Right hindlimb (tissue), 1 donor: ENCODE data around the gene ZC3H4.
"Not testable (repeated sequence)": the region's sequence is repeated elsewhere in the genome, so short reads cannot be mapped to it uniquely, and the experiment has no call there.

Experiments used
- DNase-seq: peaks from one replicate; pipeline ENCODE4 v3.0.0-alpha.2; 2018

Gene ZC3H4

GRCh38 chr19:47107202-47107952 is 6.2 kb downstream of the ZC3H4 start:
- DNase-seq = no peak

- no peak for DNase-seq
Measured at GRCh38 chr19:47106821-47107201, 6.8 kb downstream of the ZC3H4 start.

- DNase-seq = no peak
Measured at GRCh38 chr19:47105874-47106273, 7.7 kb downstream of the ZC3H4 start.

GRCh38 chr19:47104680-47105079 is 8.9 kb downstream of the ZC3H4 start:
- peak; percentile 38 for DNase-seq

GRCh38 chr19:47102346-47103060 is 11.1 kb downstream of the ZC3H4 start:
- no peak for DNase-seq

- not testable (repeated sequence) for DNase-seq
Measured at GRCh38 chr19:47101116-47101515, 12.5 kb downstream of the ZC3H4 start.

- DNase-seq = no peak
Measured at GRCh38 chr19:47100290-47100689, 13.3 kb downstream of the ZC3H4 start.

GRCh38 chr19:47099576-47100050 is 14.0 kb downstream of the ZC3H4 start:
- DNase-seq = no peak

- DNase-seq = no peak
Measured at GRCh38 chr19:47098608-47099007, 15.0 kb downstream of the ZC3H4 start.

- DNase-seq = no peak
Measured at GRCh38 chr19:47097396-47098201, 16.0 kb downstream of the ZC3H4 start.

GRCh38 chr19:47096721-47097120 is 16.9 kb downstream of the ZC3H4 start:
- no peak for DNase-seq

GRCh38 chr19:47096100-47096704 is 17.4 kb downstream of the ZC3H4 start:
- DNase-seq = no peak

- no peak for DNase-seq
Measured at GRCh38 chr19:47095476-47096099, 18.0 kb downstream of the ZC3H4 start.

GRCh38 chr19:47094557-47095475 is 18.8 kb downstream of the ZC3H4 start:
- no peak for DNase-seq

GRCh38 chr19:47093841-47094240 is 19.7 kb downstream of the ZC3H4 start:
- no peak for DNase-seq

GRCh38 chr19:47093254-47093653 is 20.3 kb downstream of the ZC3H4 start:
- DNase-seq = no peak

- no peak for DNase-seq
Measured at GRCh38 chr19:47089767-47090350, 23.7 kb downstream of the ZC3H4 start.

GRCh38 chr19:47086280-47086679 is 27.3 kb downstream of the ZC3H4 start:
- no peak for DNase-seq

GRCh38 chr19:47084879-47085439 is 28.6 kb downstream of the ZC3H4 start:
- no peak for DNase-seq

GRCh38 chr19:47082493-47082892 is 31.1 kb downstream of the ZC3H4 start:
- DNase-seq = no peak

- no peak for DNase-seq
Measured at GRCh38 chr19:47081095-47081494, 32.5 kb downstream of the ZC3H4 start.
